Stimulated activated CD8-positive, alpha-beta memory T cell treated with anti-CD3 and anti-CD28 coated beads, Interleukin-4, amount 100 ng/mL, for 48 hours (primary cell): Measurements from ENCODE around the gene SH3GL3.

Experiments used
- DNase-seq: peaks from one replicate; pipeline ENCODE4 v3.0.0-alpha.2; 2020

The SH3GL3 gene

GRCh38 chr15:83470887-83471286 lies 23.7 kb downstream of the SH3GL3 start:
- no peak for DNase-seq

DNA sequence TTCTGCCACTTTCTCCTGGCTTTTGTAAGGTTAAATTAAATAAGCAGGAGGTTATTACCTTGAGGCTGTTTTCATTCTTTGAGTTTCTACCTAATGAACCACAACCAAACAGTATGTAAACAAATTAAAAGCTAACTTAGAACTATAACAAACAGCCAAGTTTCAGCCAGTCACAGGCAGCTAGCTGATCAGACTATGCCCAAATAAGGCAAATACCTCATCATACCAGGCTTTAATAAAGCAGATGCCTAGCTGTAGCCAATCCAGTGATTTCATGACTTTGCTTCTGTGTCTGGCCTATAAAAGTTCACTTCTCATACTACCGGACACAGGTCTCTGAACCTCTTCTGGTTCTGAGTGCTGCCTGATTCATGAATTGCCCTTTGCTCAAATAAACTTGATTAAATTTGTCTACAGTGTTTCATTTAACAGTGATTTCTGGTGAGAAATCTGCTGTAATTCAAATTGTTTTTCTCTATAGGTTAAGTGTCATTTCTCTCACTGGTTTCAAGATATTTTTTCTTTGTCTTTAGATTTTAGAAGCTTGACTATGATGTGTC lies 24.2 kb downstream of the SH3GL3 start:
- no peak for DNase-seq

- DNase-seq = no peak
These were observed 25.0 kb downstream of the SH3GL3 start for GRCh38 chr15:83472151-83472550.

- DNase-seq = no peak
These were observed 25.7 kb downstream of the SH3GL3 start for GRCh38 chr15:83472797-83473196.

- DNase-seq = no peak
These were observed 27.4 kb downstream of the SH3GL3 start for GRCh38 chr15:83474578-83474977.

GRCh38 chr15:83475551-83475950 lies 28.4 kb downstream of the SH3GL3 start:
- no peak for DNase-seq

GRCh38 chr15:83476066-83476465 lies 28.9 kb downstream of the SH3GL3 start:
- DNase-seq = no peak

- DNase-seq = no peak
These were observed 29.6 kb downstream of the SH3GL3 start for GRCh38 chr15:83476708-83477107.

GRCh38 chr15:83477172-83477807 lies 30.1 kb downstream of the SH3GL3 start:
- DNase-seq = no peak

DNA sequence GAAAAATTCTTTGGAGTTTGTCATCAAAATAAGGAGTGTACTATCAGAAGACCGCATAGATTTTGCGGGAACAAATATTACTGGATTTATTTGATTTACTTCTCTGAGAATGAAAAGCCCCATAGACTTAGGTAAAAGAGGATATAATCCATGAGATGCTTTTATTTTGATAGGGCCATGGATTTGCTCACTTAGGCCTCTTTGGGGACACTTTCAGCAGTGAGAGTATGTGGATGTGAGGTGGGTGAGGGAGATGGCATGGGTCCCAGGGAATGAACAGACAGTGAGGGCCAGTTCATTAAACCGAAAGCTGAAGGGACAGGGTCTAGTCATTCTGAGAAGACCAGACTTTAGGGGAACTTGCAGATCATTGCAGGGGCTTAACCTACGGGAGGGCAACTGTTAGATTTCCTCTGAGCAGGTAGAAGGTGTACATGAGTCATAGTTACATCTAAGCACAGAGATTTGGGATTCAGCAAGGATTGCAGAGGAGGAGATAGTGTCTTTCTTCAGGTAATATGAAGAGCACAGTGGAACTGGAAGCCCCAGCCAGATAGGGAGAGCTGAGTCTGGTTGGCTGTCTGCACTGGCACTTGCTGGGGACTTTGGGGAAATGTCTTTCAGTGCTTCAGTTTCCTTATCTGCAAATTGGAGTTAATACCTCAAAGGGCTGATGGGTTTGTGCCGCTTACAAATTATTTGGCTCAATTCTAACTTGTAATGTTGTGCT lies 30.8 kb downstream of the SH3GL3 start:
- DNase-seq = no peak

DNA sequence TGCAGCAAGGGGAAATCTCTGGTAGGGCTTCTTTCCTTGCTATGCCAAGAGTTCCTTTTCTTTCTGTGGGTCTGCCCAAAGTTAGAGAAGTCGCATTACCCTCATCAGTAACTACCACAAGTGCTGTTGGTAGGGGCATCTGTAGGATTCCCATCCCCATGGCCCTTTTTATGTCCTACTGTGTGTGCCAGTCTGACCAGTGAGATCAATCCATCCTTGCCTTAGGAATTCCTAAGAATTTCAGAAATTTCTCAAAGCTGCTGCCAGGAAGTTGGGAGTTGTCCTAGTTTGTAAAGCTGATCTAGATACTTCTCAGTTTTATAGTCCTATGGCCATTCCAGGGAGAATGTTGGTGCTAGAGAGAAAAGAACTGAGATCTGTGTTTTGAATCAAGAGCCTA lies 36.5 kb downstream of the SH3GL3 start:
- no peak for DNase-seq

DNA sequence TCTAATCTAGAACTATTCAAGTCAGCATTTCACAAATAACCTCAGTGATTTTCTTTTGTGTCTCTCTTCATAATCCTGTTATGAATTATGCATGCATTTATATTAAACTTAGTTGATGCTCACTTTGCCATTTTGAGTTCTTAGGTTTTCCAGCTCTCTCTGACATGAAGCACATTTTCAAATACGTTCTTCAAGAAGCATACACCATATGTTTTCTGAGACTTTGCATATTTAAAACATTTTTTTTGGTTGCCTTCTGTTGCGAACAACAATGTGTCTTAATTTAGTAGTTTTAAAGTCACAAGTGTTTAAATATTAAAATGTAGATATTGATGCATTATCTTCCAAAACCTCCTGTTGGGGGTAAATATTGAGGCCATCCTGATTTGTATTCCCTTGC lies 37.5 kb downstream of the SH3GL3 start:
- no peak for DNase-seq

- DNase-seq = no peak
These were observed 39.2 kb downstream of the SH3GL3 start for GRCh38 chr15:83486363-83486762.

GRCh38 chr15:83487519-83487918 lies 40.4 kb downstream of the SH3GL3 start:
- DNase-seq = no peak

GRCh38 chr15:83489690-83490089 lies 42.5 kb downstream of the SH3GL3 start:
- no peak for DNase-seq

GRCh38 chr15:83491486-83491885 lies 44.3 kb downstream of the SH3GL3 start:
- DNase-seq = no peak

GRCh38 chr15:83496766-83497165 lies 49.6 kb downstream of the SH3GL3 start:
- DNase-seq = no peak

DNA sequence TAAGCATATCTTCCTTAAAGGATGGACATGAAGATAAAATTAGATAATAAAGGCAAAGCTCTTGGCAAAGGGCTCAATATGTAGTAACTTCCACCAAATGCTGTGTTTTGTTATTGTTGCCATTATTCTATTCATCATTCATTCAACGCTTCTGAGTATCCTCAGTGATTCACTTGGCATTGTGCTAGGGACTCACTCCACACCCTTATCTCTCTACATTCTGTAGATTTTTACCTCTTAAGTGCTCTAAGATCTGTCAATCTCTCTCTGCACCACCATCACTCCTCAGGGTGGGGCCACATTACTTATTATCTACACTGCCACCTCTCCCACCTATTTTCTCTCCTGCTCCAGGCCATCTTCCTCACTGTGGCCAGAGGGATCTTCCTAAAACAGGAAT lies 51.2 kb downstream of the SH3GL3 start:
- DNase-seq = no peak

- no peak for DNase-seq
These were observed 51.7 kb downstream of the SH3GL3 start for GRCh38 chr15:83498801-83499200.

GRCh38 chr15:83499476-83499875 lies 52.3 kb downstream of the SH3GL3 start:
- DNase-seq = no peak

DNA sequence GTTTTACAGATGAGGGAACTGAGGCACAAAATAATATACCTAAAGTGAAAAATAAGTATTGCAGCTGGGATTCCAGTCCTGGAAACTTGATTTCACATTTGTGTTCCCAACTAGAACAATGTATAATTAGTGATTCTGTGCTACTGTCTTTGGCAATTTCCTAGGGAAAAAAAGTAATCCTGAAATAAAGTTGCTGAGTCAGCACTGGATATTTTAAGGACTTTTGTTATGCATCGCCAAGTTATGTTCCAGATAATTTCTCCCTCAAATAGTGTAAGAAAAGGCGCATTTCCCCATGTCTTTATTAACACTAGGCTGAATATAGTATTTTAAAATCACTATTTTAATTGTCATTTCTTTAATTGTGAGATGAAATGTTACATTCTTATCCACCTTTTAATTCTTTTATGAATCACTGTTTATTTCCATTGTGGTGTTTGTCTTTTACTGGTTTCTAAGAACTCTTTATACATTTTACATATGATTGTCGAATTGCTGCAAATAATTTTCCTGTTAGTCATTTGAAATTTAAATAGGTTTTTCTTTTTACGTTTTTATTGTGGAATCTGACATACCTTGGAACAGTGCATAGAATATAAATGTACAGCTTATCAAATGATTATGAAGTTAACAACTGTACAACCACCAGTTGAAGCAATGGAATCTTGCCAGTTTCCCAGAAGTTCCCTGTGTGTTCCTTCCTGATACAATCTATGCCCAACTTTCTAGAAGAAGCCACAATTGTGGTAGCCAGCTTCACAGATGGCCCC lies 56.6 kb downstream of the SH3GL3 start:
- DNase-seq = no peak

DNA sequence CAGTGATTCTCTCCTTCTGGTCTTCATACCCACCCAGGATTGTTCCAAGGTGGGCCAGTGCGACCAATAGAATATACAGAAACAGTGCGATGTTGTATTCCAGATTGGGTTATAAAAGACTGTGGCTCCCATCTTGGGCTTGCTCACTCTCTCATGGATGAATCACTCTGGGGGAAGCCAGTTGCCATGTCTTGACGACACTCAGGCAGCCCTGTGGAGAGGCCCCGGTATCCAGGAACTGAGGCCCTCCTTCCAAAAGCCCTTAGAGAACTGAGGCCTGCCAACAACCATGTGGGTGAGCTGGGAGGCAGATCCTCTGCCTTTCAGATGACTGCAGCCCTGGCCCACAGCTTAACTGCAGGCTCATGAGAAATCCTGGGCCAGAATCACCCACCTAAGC lies 57.2 kb downstream of the SH3GL3 start:
- no peak for DNase-seq

GRCh38 chr15:83510001-83510400 lies 62.9 kb downstream of the SH3GL3 start:
- DNase-seq = no peak

DNA sequence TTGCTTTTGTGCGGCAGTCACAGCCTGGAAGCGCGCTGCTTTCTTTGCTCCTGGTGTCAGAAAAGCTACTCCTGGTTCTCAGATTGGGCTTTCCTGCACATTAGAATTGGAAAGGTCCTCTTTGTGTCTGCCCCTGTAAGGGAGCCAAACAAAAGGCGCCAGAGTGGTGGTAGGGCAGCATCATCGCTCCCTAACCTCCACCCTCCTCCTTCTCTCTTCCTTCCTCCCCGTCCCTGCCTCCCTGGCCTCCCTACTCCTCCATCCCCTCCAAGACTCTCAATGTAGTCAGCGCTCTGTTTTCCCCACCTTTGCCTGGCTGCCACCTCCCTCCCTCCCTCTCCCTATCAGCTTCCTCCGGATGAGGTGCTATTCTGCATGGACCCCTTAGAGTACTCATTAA lies 65.3 kb downstream of the SH3GL3 start:
- DNase-seq = no peak
